HepG2 (cell line): ENCODE measurements around the gene CC2D1B. TPM values are rescaled to one million over a fixed set of nuclear protein-coding genes. Genes with fewer than 3 reads are reported as not detected.

Experiments
- ATAC-seq: fragments of 200-7000 bp; cut with Tn5 transposase; 3 replicates; pipeline ENCODE4 v1.9.1; 2020; ENCODE audit warnings: mild to moderate bottlenecking, moderate library complexity
- BruUV-seq: library from RNA; stranded (reverse); fragments of 400-500 nt; replicated peaks from 2 replicates; lab custom pipeline; 2021; lab: Mats Ljungman, UMichigan
- CTCF ChIA-PET: fragments of 300-600 bp; formaldehyde crosslinking; extraction: SDS; loops from one replicate; lab custom pipeline; 2021; ENCODE audit warnings: low total read pairs, inconsistent platforms, low intra/inter-chr PET ratio; lab: Yijun Ruan, JAX
- POLR2A ChIA-PET: fragments of 350-600 bp; sonication (Branson Sonifier 250); formaldehyde crosslinking; loops from one replicate; lab custom pipeline; 2020; ENCODE audit warnings: antibody characterized with exemption, inconsistent platforms; lab: Yijun Ruan, JAX
- DNase-seq: peaks from one replicate; pipeline ENCODE4 v3.0.0-alpha.2; 2015; ENCODE audit warnings: low spot score
- FAIRE-seq: peaks from 3 replicates; lab custom pipeline; 2011; peaks lifted over from hg19 to GRCh38; lab: Jason Lieb, UNC
- H2AFZ ChIP-seq: one replicate; pipeline ENCODE4 v1.6.1; 2011; ENCODE audit warnings: low read length, inconsistent platforms
- H3K27ac ChIP-seq: fragments of 300-600 bp; 3 replicates; pipeline ENCODE4 v1.8.0; 2011; ENCODE audit warnings: mixed run types, mild to moderate bottlenecking, mixed read lengths, low read length, inconsistent platforms; ENCODE audit not compliant: insufficient read depth; ENCODE audit errors: extremely low read length
- H3K27me3 ChIP-seq, 2 experiments: fragments of 200-600 bp in 1 of 2; 2 replicates in 1 of 2; 3 replicates in 1 of 2; pipeline versions ENCODE4 v1.6.0 to v1.8.0; 2011; ENCODE audit warnings: low read length in 2 of 2, mild to moderate bottlenecking in 2 of 2, moderate library complexity in 2 of 2, inconsistent platforms in 1 of 2; ENCODE audit not compliant: insufficient read depth in 2 of 2, control insufficient read depth in 1 of 2
- H3K36me3 ChIP-seq, 2 experiments: fragments of 200-600 bp in 1 of 2; replicated peaks in 1 of 2; 2 replicates in 1 of 2; 3 replicates in 1 of 2; pipeline versions ENCODE4 v1.5.1 to v1.8.0; 2011; ENCODE audit warnings: low read length in 2 of 2, inconsistent platforms in 1 of 2; ENCODE audit not compliant: insufficient read depth in 2 of 2, control insufficient read depth in 1 of 2
- H3K4me1 ChIP-seq: 2 replicates; pipeline ENCODE4 v1.5.1; 2012; ENCODE audit warnings: low read length, inconsistent platforms; ENCODE audit not compliant: insufficient read depth
- H3K4me2 ChIP-seq: 2 replicates; pipeline ENCODE4 v1.6.0; 2011; ENCODE audit warnings: low read depth, low read length, inconsistent platforms
- H3K4me3 ChIP-seq, 3 experiments: fragments of 200-600 bp in 1 of 3; sonication (generic), shearing (Covaris generic) in 1 of 3; replicated peaks in 1 of 3; 2 replicates each; pipeline ENCODE4 v1.5.1; 2011 to 2016; ENCODE audit warnings: low read length in 3 of 3, inconsistent platforms in 2 of 3, low read depth in 2 of 3, mild to moderate bottlenecking in 2 of 3, control low read depth in 1 of 3, mixed read lengths in 1 of 3; ENCODE audit not compliant: insufficient read depth in 1 of 3
- H3K79me2 ChIP-seq: one replicate; pipeline ENCODE4 v1.6.1; 2011; ENCODE audit warnings: low read length, inconsistent platforms; ENCODE audit not compliant: insufficient read depth
- H3K9ac ChIP-seq: 2 replicates; pipeline ENCODE4 v1.6.0; 2011; ENCODE audit warnings: mild to moderate bottlenecking, low read depth, low read length, inconsistent platforms; ENCODE audit not compliant: insufficient read depth
- H3K9me3 ChIP-seq: 2 replicates; pipeline ENCODE4 v1.5.1; 2012; ENCODE audit warnings: mild to moderate bottlenecking, low read length
- H4K20me1 ChIP-seq: 2 replicates; pipeline ENCODE4 v1.6.0; 2011; ENCODE audit warnings: inconsistent platforms, mild to moderate bottlenecking, low read length, moderate library complexity; ENCODE audit not compliant: insufficient read depth
- AGO2 ChIP-seq: fragments of 200-400 bp; formaldehyde crosslinking; optimal IDR thresholded peaks from 2 replicates; pipeline ENCODE3; 2017; ENCODE audit warnings: mild to moderate bottlenecking, low read depth, low read length, moderate library complexity
- BCL6 ChIP-seq: IDR thresholded peaks from 2 replicates; pipeline ENCODE4 v1.6.1; 2016; ENCODE audit warnings: missing genetic modification reagents, missing compliant biosample characterization
- FUBP1 ChIP-seq: sonication (generic); formaldehyde crosslinking; IDR thresholded peaks from 2 replicates; pipeline ENCODE4 v1.5.1; 2020; ENCODE audit warnings: missing genetic modification reagents, mild to moderate bottlenecking, borderline replicate concordance
- PHF5A ChIP-seq: IDR thresholded peaks from one replicate; pipeline ENCODE4 v1.6.1; 2018; ENCODE audit warnings: low read depth, missing genetic modification reagents; ENCODE audit not compliant: unreplicated experiment
- RBFOX2 ChIP-seq: fragments of 200-400 bp; formaldehyde crosslinking; IDR thresholded peaks from 2 replicates; pipeline ENCODE4 v1.6.1; 2017; ENCODE audit warnings: low read depth, mild to moderate bottlenecking, low read length
- ZNF256 ChIP-seq: sonication (generic); formaldehyde crosslinking; conservative IDR thresholded peaks from 2 replicates; pipeline ENCODE4 v1.4.0; 2020; ENCODE audit warnings: missing genetic modification reagents
- ZNF577 ChIP-seq: sonication (generic); formaldehyde crosslinking; IDR thresholded peaks from 2 replicates; pipeline ENCODE4 v1.4.0; 2020; ENCODE audit warnings: mild to moderate bottlenecking, low read depth, missing genetic modification reagents, borderline replicate concordance
- ZNF770 ChIP-seq: sonication (generic); formaldehyde crosslinking; IDR thresholded peaks from 2 replicates; pipeline ENCODE4 v1.5.0; 2020; ENCODE audit warnings: mild to moderate bottlenecking, missing genetic modification reagents
- ZNF800 ChIP-seq: sonication (generic); formaldehyde crosslinking; IDR thresholded peaks from 2 replicates; pipeline ENCODE4 v1.4.0; 2020; ENCODE audit warnings: missing genetic modification reagents
- whole genome bisulfite sequencing: methylation state at CpG from one replicate; pipeline ENCODE4 v1.1.6; 2017; ENCODE audit warnings: low lambda C conversion rate; 5-methylcytosine and 5-hydroxymethylcytosine counted together
- in situ Hi-C: cut with HindIII; loops from 2 replicates; pipeline ENCODE4 v1.10.0; 2017; ENCODE audit warnings: low pct_unique_long_range_greater_than_20kb; ENCODE audit not compliant: extremely low pct_ligation_motif_present
- intact Hi-C: fragments of 100-400 bp; cut with micrococcal nuclease; formaldehyde crosslinking; loops from one replicate; pipeline ENCODE4 v1.10.0; 2022; ENCODE audit not compliant: unreplicated experiment
- polyA plus RNA-seq, 8 experiments: library from polyadenylated mRNA; depleted of rRNA in 3 of 8; stranded (reverse) in 7 of 8; unstranded in 1 of 8; fragments of >200 nt; fragmentation: Illumina TruSeq in 4 of 8; extraction: Trizol in 4 of 8; gene quantifications; 2 replicates each; pipeline versions ENCODE4 v1.2.1 to v1.2.3, GENCODE V29; 2011 to 2016; ENCODE audit warnings: low read depth in 4 of 8, missing spikeins in 1 of 8, mixed read lengths in 1 of 8; ENCODE audit not compliant: insufficient read depth in 1 of 8
- total RNA-seq, 5 experiments: library from RNA; depleted of rRNA; stranded (reverse); fragments of >200 nt; fragmentation: Illumina TruSeq; extraction: Trizol; gene quantifications; 2 replicates each; pipeline ENCODE4 v1.2.3, GENCODE V29; 2016; ENCODE audit warnings: low read depth in 1 of 5

The CC2D1B gene
- total and polyA plus RNA-seq, 2 of the 13 experiments (the other 11 are each of a cell fraction or from before 2014, with no cell fraction given): 7.2 to 19.2 TPM

GRCh38 chr1:52358851-52359497, 7.0 kb downstream of the CC2D1B start:
- 100% methylated on average over 2 of the region's 18 CpGs for WGBS
- Histone ChIP-seq H3K27me3 (no peaks in the 10 kb centered on the region), H2AFZ (no peak overlapping the region)
- CTCF ChIA-PET: no interaction called here
- DNase-seq: no peak
- TF ChIP-seq RBFOX2: peak; percentile 39; the same call in 1 of the 2 replicates
- no peak for TF ChIP-seq BCL6
- peak; percentile 74 for TF ChIP-seq AGO2
- TF ChIP-seq, all 625 proteins: peak for 2
- no peaks in the 10 kb centered on the region for H4K20me1 ChIP-seq
- H3K9ac ChIP-seq: no peak overlapping the region
- no TSS peak for BruUV-seq
- POLR2A ChIA-PET: no interaction called here
- no peaks in the 10 kb centered on the region for H3K79me2 ChIP-seq
- intact Hi-C loops: no loop called here
- in situ Hi-C loops: no loop called here
- H3K36me3 ChIP-seq: peaks cover 58 to 91% of the 10 kb centered on the region in 2 experiments
- no peak overlapping the region for H3K4me2 ChIP-seq
- ATAC-seq (no peak), FAIRE-seq (no peak)
- H3K4me3 ChIP-seq: no peak overlapping the region
- no peaks in the 10 kb centered on the region for H3K9me3 ChIP-seq
- no peak overlapping the region for H3K27ac ChIP-seq
- peaks cover 7% of the 10 kb centered on the region for H3K4me1 ChIP-seq

- ChIA-PET POLR2A (no interaction called here), CTCF (no interaction called here)
- Histone ChIP-seq H3K4me1 (no peaks in the 10 kb centered on the region), H4K20me1 (no peaks in the 10 kb centered on the region), H3K27me3 (no peaks in the 10 kb centered on the region), H3K79me2 (no peaks in the 10 kb centered on the region), H3K4me3 (no peak overlapping the region), H3K4me2 (no peak overlapping the region), H3K9me3 (no peaks in the 10 kb centered on the region), H3K27ac (no peak overlapping the region), H3K36me3 (peaks cover 65 to 97% of the 10 kb centered on the region in 2 experiments), H3K9ac (no peak overlapping the region), H2AFZ (no peak overlapping the region)
- no peak for FAIRE-seq
- WGBS: 100% methylated on average over 2 of the region's 9 CpGs
- in situ Hi-C loops (no loop called here), intact Hi-C loops (no loop called here)
- no TSS peak for BruUV-seq
- ATAC-seq: no peak
- no peak for DNase-seq
- TF ChIP-seq ZNF770 (CRISPR knock-in tag) (no peak), PHF5A (CRISPR knock-in tag) (no peak), FUBP1 (CRISPR knock-in tag) (no peak), ZNF256 (CRISPR knock-in tag) (no peak), ZNF577 (CRISPR knock-in tag) (no peak), ZNF800 (CRISPR knock-in tag) (no peak)
Measured at GRCh38 chr1:52357397-52357796, 8.6 kb downstream of the CC2D1B start.
